HFFc6 (cell line): ENCODE measurements around the gene RAPGEF5. TPM values are rescaled to one million over a fixed set of nuclear protein-coding genes. Genes with fewer than 3 reads are reported as not detected.

Experiments
- DNase-seq: peaks from one replicate; pipeline ENCODE4 v3.0.0-alpha.2; 2018
- H3K27ac Mint-ChIP-seq: 2 replicates; pipeline ENCODE4 v1.8.0; 2020; ENCODE audit warnings: mild to moderate bottlenecking, mixed read lengths
- H3K27me3 Mint-ChIP-seq: 2 replicates; pipeline ENCODE4 v1.8.0; 2021; ENCODE audit warnings: mild to moderate bottlenecking, moderate library complexity, mixed read lengths; ENCODE audit not compliant: insufficient read depth
- H3K36me3 Mint-ChIP-seq: 2 replicates; pipeline ENCODE4 v1.8.0; 2021; ENCODE audit warnings: low read depth, mixed read lengths
- H3K4me1 Mint-ChIP-seq: 2 replicates; pipeline ENCODE4 v1.8.0; 2020; ENCODE audit warnings: low read depth, mixed read lengths
- H3K4me3 Mint-ChIP-seq: 2 replicates; pipeline ENCODE4 v1.8.0; 2020; ENCODE audit warnings: mild to moderate bottlenecking, moderate library complexity, mixed read lengths
- H3K9me3 Mint-ChIP-seq: 2 replicates; pipeline ENCODE4 v1.8.0; 2020; ENCODE audit warnings: mild to moderate bottlenecking, mixed read lengths
- total RNA-seq, 6 experiments: library from RNA; stranded (reverse); fragmentation: NEBNext Ultra II Directional; extraction: Animal tissue kit (Norgen Biotek cat#: 25700); gene quantifications; 2 replicates in 1 of 6; 3 replicates in 5 of 6; pipeline ENCODE4 v1.2.3, GENCODE V29; 2021
- TF ChIP-seq, protein P1 (sequence below): fragments of 200-600 bp; sonication (generic); IDR thresholded peaks from 2 replicates; pipeline ENCODE4 v1.5.0; 2021; ENCODE audit warnings: antibody characterized with exemption, mild to moderate bottlenecking

Gene RAPGEF5
- total RNA-seq, 6 experiments from 2014 or later = 0.33 to 2.4 (median 1.3) TPM

DNA sequence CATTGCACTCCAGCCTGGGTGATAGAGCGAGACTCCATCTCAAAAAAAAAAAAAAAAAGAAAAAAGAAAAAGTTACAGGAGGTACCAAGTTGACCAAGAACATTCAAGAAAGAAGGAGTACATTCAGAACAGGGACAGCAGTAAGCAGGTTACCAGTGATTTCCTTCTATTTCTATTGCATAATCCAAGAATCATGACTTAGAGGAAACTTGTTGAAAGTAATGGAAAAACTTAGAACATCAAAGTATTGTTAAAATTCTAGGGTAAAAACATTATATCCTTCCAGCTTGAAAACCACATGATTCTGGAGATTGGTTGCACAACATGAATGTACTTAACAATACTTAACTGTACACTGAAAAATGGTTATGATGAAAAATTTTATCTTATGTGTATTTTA, 25.2 kb downstream of the RAPGEF5 start:
- Mint-ChIP-seq H3K9me3 (no peaks in the 10 kb centered on the region), H3K27ac (no peak overlapping the region), H3K36me3 (no peaks in the 10 kb centered on the region), H3K27me3 (peaks cover 18% of the 10 kb centered on the region), H3K4me3 (no peak overlapping the region), H3K4me1 (no peaks in the 10 kb centered on the region; the same call in 1 of the 2 replicates)
- TF ChIP-seq, protein P1, sequence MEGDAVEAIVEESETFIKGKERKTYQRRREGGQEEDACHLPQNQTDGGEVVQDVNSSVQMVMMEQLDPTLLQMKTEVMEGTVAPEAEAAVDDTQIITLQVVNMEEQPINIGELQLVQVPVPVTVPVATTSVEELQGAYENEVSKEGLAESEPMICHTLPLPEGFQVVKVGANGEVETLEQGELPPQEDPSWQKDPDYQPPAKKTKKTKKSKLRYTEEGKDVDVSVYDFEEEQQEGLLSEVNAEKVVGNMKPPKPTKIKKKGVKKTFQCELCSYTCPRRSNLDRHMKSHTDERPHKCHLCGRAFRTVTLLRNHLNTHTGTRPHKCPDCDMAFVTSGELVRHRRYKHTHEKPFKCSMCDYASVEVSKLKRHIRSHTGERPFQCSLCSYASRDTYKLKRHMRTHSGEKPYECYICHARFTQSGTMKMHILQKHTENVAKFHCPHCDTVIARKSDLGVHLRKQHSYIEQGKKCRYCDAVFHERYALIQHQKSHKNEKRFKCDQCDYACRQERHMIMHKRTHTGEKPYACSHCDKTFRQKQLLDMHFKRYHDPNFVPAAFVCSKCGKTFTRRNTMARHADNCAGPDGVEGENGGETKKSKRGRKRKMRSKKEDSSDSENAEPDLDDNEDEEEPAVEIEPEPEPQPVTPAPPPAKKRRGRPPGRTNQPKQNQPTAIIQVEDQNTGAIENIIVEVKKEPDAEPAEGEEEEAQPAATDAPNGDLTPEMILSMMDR = no peak
- DNase-seq = no peak

DNA sequence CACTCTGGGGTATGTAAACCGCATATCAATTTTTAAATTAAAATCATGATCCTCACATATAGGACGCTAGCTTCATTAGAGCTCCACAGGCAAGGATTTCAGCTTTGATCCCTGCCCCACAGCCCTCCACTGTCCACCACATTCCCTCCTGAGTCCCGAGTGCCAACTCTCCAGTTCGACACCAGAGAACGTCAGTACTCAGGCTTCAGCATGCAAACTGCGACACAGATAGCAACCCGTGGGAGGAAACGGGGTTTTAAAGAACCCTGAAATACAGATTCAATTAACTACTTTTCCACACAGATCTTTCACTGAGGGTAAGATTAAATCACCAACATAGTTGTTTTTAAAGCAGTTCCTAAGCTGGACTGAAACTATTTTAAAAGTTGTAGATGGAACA, 26.1 kb downstream of the RAPGEF5 start:
- no peaks in the 10 kb centered on the region for H3K9me3 Mint-ChIP-seq
- H3K4me3 Mint-ChIP-seq = no peak overlapping the region
- TF ChIP-seq, protein P1 = no peak
- peaks cover 18% of the 10 kb centered on the region for H3K27me3 Mint-ChIP-seq
- H3K36me3 Mint-ChIP-seq = no peaks in the 10 kb centered on the region
- no peaks in the 10 kb centered on the region; the same call in 1 of the 2 replicates for H3K4me1 Mint-ChIP-seq
- H3K27ac Mint-ChIP-seq = no peak overlapping the region
- no peak for DNase-seq

DNA sequence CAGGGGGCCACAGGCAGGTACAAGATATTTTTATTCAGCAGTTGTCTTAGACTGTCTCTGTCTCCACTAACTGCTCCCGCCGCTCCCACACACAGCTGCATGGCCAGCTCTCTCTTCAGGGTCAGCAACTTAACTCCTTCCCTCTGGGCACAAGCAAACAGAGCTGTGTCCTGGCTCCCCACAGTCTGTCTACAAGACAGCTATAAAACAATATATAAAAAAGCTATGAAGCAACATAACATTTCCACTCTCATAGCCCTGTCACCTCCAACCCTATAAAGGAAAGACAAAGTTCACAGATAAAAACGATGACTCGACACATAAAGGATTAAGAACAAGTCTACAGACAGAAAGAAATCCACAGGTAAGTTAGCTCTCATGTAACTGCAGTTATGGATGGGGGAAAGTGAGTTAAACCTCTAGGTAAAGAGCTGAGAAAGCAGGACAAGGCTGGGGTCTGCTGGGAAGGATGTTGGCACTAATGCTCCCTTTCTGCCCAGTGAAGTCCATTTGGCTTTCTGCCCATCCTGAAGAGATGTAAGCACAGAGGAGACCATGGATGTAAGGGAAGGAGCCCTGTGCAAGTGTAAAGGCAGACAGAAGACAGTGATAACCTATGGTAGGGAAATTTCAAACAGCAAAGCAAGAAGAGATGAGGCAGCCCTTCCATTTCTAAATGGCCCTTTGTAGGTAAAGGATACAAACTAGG, 27.0 kb downstream of the RAPGEF5 start:
- Mint-ChIP-seq H3K36me3 (no peaks in the 10 kb centered on the region), H3K27me3 (peaks cover 21% of the 10 kb centered on the region), H3K4me1 (no peaks in the 10 kb centered on the region; the same call in 1 of the 2 replicates), H3K4me3 (no peak overlapping the region), H3K27ac (no peak overlapping the region), H3K9me3 (no peaks in the 10 kb centered on the region)
- TF ChIP-seq, protein P1 = no peak
- no peak for DNase-seq

DNA sequence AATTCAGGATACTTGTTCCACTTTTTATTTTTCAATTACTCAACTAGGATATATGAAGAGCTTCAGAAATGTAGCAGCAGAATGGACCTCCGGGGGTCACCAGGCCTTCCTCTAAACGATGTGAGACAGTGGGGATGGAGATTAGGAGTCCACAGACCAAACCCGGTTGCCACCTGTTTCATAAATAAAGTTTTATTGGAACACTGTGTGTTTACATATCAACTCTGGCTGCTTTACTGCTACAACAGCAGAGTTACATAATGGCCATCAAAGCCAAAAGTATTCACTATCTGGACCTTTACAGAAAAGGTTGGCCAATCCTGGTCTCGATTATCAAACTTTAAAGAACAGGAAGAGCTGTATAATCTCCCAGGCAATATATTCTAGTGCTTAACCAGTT, 30.8 kb downstream of the RAPGEF5 start:
- Mint-ChIP-seq H3K4me3 (no peak overlapping the region), H3K27ac (no peak overlapping the region), H3K9me3 (no peaks in the 10 kb centered on the region), H3K4me1 (no peaks in the 10 kb centered on the region), H3K27me3 (peaks cover 14% of the 10 kb centered on the region), H3K36me3 (no peaks in the 10 kb centered on the region)
- TF ChIP-seq, protein P1 = no peak
- no peak for DNase-seq

DNA sequence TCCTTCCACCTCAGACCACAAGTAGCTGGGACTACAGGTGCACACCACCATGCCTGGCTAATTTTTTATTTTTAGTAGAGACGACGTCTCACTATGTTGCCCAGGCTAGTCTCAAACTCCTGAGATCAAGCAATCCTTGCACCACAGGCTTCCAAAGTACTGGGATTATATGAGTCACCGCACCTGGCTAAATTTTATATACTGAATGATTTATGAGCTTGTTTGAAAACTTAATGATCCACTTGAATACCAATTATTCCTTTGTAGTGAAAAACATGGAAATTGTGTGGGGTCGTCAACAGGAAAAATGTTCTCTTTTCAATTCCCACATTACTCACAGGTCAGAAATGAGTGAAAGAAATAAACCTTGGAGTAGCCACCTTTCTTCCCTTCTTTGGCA, 31.3 kb downstream of the RAPGEF5 start:
- peaks cover 4% of the 10 kb centered on the region for H3K4me1 Mint-ChIP-seq
- TF ChIP-seq, protein P1 = no peak
- no peak overlapping the region for H3K27ac Mint-ChIP-seq
- no peaks in the 10 kb centered on the region for H3K36me3 Mint-ChIP-seq
- no peaks in the 10 kb centered on the region for H3K9me3 Mint-ChIP-seq
- H3K4me3 Mint-ChIP-seq = no peak overlapping the region
- DNase-seq = no peak
- H3K27me3 Mint-ChIP-seq = peaks cover 10% of the 10 kb centered on the region
